T-helper 1 cell treated with Interleukin-12 subunit alpha and Interleukin-12 subunit beta and Interleukin-4 antibody, amounts not matched to agents 30 μg/mL and 1 μg/mL, for 36 hours (primary cell): Measurements from ENCODE around the gene LAMC2.
"Not testable (repeated sequence)": the region's sequence is repeated elsewhere in the genome, so short reads cannot be mapped to it uniquely, and the experiment has no call there.

Experiments used
- H3K27ac Mint-ChIP-seq: one replicate; pipeline ENCODE4 v1.8.0; 2021; ENCODE audit warnings: mild to moderate bottlenecking, mixed read lengths
- H3K27me3 Mint-ChIP-seq: one replicate; pipeline ENCODE4 v1.8.0; 2021; ENCODE audit warnings: low read depth, mixed read lengths
- H3K36me3 Mint-ChIP-seq: one replicate; pipeline ENCODE4 v1.8.0; 2021; ENCODE audit warnings: low read depth, mixed read lengths
- H3K4me1 Mint-ChIP-seq: one replicate; pipeline ENCODE4 v1.8.0; 2021; ENCODE audit warnings: low read depth, mixed read lengths
- H3K4me3 Mint-ChIP-seq: one replicate; pipeline ENCODE4 v1.8.0; 2021; ENCODE audit warnings: mild to moderate bottlenecking, moderate library complexity, mixed read lengths
- H3K9me3 Mint-ChIP-seq: one replicate; pipeline ENCODE4 v1.8.0; 2021; ENCODE audit warnings: mixed read lengths

Gene LAMC2

DNA sequence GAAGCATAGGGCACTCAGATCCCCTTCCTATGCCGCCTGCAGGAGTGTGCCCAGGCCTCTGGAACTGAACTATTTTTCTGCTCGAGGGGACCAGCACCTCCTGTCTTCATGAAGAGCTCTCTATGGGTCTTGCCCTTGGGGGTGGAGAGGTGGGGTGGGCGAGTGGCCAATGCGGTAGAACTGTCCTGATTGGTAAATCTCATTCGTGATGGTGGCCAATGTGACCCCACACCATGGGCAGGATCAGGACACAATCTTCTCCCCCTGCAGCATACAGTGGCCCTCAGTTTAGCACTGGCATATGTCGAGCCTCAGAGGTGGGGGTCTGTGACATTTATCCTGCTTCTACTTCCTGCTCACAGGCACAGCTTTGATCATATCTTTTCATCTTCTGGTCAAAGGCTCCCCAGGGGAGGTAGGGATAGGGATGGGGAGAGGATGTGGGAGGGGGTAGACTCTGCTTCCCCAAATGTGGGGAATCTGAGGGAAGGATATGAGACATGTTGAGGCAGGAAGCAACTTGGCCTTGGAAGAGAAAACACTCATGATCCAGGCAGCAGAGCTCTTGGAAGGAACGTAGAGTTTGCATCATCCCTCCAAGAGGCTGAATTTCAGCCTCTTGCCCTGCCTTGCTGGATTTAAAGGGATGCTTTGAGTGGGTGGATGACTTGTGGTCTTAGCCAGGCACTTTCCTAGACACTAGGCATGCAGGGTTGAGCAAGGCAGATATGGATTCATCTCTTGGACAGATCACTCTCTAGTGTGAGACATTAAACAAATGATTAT, 81.8 kb downstream of the LAMC2 start:
- Mint-ChIP-seq H3K27ac (no peak overlapping the region), H3K36me3 (no peaks in the 10 kb centered on the region), H3K9me3 (no peaks in the 10 kb centered on the region), H3K27me3 (peaks cover 18% of the 10 kb centered on the region), H3K4me3 (no peak overlapping the region), H3K4me1 (no peaks in the 10 kb centered on the region)

DNA sequence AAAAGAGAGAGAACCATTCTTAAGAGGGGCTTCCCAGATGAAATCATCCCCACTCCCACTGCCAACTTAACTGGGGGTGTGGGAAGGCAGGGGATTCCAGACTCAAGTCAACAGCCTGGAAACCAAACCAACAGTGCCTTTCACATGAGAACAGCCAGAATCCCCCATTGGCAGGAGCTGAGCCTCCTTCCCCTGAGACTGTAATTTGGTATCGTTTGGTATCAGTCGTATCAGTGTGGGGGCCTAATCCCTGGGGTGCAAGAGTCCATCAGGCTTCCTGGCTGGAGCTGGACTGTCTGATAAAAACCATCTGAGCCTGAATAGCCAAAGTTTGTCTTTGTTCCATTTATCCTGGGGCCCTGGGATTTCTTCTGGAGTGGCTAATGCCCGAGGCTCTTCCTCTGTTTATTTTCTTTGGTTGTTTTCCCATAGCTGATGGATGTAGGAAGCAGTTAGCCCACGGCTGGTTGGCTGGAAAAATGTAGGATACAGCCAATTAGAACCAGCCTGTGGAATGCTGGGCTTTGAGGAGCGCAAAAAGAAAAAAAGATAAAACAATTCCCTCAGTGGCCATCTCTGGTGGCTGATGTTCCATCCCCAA, 84.6 kb downstream of the LAMC2 start:
- H3K4me1 Mint-ChIP-seq, result no peaks in the 10 kb centered on the region
- H3K27ac Mint-ChIP-seq, result no peak overlapping the region
- peaks cover 8% of the 10 kb centered on the region for H3K27me3 Mint-ChIP-seq
- H3K36me3 Mint-ChIP-seq, result no peaks in the 10 kb centered on the region
- no peak overlapping the region for H3K4me3 Mint-ChIP-seq
- H3K9me3 Mint-ChIP-seq, result no peaks in the 10 kb centered on the region

DNA sequence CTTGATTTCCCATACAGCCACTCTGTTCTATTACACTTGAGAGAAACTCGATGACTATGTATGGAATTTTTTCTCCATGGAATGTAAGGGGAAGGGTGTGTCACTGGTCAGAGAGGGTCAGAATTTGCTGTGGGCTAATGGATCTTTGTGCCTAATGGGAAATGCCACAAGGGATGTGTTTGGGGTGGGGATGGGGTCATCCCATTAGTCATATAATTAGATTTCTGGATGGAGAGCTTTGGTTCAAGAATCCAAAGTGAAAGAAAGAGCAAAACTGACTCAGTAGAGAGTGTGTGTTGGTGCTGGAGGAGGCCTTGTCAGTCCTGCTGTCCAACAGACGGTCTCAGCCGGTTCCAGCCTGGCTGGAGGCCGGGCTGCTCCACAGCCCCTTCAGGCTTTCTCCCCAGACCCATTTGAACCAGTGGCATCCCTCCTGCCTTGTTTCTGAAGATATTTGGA, 86.4 kb downstream of the LAMC2 start:
- H3K27ac Mint-ChIP-seq, result no peak overlapping the region
- H3K27me3 Mint-ChIP-seq, result peaks cover 4% of the 10 kb centered on the region
- no peaks in the 10 kb centered on the region for H3K4me1 Mint-ChIP-seq
- no peaks in the 10 kb centered on the region for H3K9me3 Mint-ChIP-seq
- no peaks in the 10 kb centered on the region for H3K36me3 Mint-ChIP-seq
- no peak overlapping the region for H3K4me3 Mint-ChIP-seq

DNA sequence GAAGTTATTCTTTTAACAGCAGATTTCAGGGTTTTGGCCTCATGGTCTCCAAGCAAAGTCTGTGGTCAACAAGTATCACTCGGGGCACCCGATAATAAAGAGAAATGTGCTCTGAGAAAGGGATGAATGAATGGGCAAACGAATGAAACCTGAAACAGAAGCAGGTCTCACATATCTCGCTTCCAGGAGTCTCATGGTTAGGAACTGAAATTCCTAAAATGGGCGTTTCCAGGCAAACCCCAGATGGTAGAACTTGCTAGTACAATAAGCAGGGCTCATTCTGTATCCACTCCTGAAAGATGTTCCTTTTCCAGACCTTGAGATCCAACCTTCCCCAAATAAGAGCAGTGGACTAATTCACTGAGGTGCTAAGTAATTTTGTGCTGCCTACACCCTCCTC, 87.2 kb downstream of the LAMC2 start:
- Mint-ChIP-seq H3K4me3 (no peak overlapping the region), H3K36me3 (no peaks in the 10 kb centered on the region), H3K9me3 (no peaks in the 10 kb centered on the region), H3K4me1 (peaks cover 2% of the 10 kb centered on the region), H3K27me3 (peaks cover 4% of the 10 kb centered on the region), H3K27ac (no peak overlapping the region)

DNA sequence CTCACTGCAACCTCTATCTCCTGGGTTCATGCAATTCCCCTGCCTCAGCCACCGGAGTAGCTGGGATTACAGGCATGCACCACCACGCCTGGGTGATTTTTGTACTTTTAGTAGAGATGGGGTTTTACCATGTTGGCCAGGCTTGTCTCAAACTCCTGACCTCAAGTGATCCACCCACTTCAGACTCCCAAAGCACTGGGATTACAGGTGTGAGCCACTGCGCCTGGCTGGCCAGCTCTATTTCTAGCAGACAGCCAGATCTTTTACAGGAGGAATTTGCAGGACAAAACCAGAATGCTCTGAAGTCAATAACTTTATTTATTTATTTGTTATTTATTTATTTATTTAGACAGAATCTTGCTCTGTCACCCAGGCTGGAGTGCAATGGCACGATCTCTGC, 87.9 kb downstream of the LAMC2 start:
- H3K9me3 Mint-ChIP-seq, H3K4me1 Mint-ChIP-seq: not testable (repeated sequence)

DNA sequence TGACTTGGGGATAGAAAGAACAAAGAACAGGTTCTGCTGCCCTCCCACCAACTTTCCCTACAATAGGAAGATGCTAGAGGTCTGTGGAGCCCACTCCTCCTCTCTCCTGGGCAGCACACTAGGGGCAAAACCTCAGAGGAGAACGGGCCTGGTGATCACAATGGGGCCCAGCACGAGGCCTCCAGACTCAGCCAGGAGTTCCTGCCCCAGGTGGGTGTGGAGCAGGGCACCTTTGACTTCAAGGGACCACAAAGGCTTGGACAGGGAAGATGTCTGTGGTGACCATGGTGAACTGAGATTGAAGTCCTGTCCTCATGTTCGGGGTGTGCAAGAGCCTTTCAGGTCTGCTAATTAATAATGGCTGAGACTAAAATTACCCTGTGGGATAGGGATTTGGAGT, 88.8 kb downstream of the LAMC2 start:
- Mint-ChIP-seq H3K4me1 (peaks cover 11% of the 10 kb centered on the region), H3K27ac (no peak overlapping the region), H3K36me3 (no peaks in the 10 kb centered on the region), H3K4me3 (no peak overlapping the region), H3K9me3 (no peaks in the 10 kb centered on the region), H3K27me3 (peaks cover 4% of the 10 kb centered on the region)

More for the DNA sequence above, 87.9 kb downstream of the LAMC2 start:
- not testable (repeated sequence) for H3K4me3 Mint-ChIP-seq, H3K36me3 Mint-ChIP-seq, H3K27me3 Mint-ChIP-seq, H3K27ac Mint-ChIP-seq

DNA sequence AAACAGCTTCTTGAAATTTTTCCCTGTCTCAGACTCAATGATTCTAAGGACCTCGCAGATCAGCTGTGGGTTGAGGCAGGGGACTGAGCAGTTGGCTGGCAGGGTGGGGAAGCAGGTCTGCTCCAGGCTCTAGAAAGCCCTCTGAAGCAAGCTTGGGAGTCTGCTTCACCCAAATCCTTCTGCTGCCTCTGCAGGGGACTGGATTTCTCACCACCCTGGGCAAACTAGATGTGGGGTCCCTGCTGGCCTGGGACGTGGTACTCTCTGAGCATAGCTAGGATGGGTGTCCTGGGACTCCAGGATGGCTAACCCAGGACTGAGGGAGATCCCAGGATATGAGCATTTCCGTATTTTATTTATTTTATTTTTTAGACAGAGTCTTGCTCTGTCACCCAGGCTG, 89.3 kb downstream of the LAMC2 start:
- Mint-ChIP-seq H3K27me3 (peaks cover 4% of the 10 kb centered on the region), H3K4me3 (no peak overlapping the region), H3K27ac (no peak overlapping the region), H3K9me3 (no peaks in the 10 kb centered on the region), H3K4me1 (peaks cover 11% of the 10 kb centered on the region), H3K36me3 (no peaks in the 10 kb centered on the region)

DNA sequence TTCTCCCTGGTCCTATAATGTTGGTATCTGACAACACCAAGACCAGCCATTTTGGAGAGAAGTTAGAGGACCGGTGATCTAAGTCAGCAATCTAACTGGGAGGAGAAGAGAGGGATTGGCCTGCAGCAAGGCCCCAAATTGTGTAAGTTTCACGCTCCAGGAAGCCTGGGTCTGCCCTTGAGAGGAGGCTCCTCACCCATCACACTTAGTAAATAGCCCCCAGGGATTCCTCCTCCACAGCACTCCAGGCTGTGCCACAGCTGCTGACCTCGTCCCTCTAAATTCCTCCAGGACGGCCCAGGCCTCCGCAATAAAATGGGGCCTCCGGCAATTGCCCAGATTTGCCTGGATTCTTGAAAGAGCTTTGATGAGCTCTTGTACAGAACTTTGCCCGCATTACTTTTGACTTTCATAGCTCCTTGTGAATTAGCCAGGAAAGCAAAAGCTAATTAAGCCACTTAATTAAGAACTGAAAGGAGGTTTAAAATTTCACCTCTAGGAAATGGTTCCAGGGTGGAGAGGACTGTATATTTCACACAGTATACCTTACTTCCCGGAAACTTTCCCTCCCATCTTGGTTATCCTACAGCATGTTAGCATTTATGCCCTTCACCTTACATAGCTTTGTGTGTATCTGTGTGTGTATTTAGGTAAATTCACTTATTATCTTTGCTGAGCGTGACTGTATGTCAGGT, 90.5 kb downstream of the LAMC2 start:
- Mint-ChIP-seq H3K4me3 (no peak overlapping the region), H3K4me1 (peaks cover 11% of the 10 kb centered on the region), H3K27ac (no peak overlapping the region), H3K36me3 (no peaks in the 10 kb centered on the region), H3K27me3 (no peaks in the 10 kb centered on the region), H3K9me3 (no peaks in the 10 kb centered on the region)

DNA sequence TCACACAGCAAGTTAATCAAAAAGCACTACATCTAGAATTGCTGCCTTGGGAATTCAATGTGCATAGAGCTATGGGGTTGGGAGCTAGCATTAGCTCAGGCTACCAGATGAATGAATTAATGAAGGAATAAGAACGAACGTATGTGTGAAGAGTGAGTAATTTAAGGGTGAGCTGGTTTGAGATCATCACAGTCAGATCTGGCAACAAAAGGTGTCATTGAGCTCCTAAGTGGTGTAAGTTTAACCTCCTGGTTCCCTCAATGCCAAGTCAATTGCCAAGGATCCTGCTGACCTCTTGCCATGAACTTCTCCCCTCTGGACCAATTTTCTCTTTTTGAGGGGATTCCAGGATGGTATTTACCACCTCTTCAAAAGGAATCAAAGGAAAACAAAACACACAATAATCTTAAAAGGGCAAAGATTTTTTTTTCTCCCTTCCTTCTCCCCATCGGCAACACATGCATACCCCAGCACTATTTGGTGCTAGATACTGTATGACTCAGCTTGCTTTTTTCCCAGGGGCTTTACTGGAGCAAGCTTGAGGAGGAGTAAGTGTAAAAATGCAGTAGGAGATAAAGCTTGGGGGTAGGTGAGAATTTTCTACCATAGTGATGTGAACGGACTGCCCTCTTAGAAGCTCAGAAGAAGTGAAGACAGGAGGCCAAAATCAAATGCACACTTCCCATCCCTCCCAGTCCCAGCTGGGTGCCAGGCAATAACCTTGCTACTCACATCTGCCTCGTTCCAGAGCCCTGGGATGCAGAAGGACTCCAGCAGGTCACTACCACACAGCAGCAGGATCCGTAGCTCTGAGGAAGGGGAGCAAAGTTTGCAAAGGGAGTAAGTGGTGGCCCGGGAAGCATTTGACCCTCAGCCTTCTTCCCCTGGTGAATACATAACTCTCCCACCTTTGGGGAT, 92.0 kb downstream of the LAMC2 start:
- no peaks in the 10 kb centered on the region for H3K9me3 Mint-ChIP-seq
- H3K4me1 Mint-ChIP-seq, result peaks cover 11% of the 10 kb centered on the region
- H3K4me3 Mint-ChIP-seq, result no peak overlapping the region
- H3K36me3 Mint-ChIP-seq, result no peaks in the 10 kb centered on the region
- H3K27me3 Mint-ChIP-seq, result no peaks in the 10 kb centered on the region
- H3K27ac Mint-ChIP-seq, result no peak overlapping the region

DNA sequence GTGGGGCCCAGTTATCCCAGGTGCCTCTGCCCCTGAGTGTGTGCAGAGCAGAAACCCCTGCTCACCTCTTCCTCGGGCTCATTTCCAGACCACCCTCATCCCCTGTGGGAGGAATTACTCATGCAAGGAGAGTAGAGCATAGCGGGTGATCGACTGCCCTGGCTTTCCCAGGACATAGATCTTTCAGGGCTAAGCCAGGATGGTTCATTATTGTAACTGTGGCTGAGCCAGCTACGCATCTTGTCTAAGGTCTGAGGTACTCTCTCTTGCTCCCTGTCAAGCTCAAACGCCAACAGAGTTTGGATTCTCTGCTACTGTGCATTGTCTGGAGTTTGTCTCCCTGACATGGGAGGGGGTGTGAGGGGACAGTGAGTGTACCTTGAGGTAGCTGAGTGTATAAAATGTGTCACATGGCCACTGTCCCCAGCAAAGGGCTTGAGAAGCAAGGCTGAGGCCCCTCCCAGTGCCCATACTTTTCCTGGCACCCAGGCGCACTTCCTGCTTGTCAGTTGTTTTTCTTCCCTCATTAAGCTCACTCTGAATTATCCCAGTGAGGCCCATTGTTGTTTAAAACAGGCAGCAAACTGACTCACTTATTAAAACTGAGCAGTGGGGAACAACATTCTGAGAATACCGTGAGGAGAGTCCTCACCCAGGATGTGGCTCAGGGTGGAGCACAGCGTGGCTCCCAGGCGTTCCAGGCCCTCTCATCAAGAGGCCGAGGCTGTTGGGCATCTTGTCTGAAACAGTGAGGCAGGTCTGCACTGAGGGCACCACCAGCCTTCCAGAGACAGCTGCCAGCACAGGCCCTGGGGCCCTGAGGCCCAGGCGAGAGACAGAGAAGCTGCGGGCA, 92.9 kb downstream of the LAMC2 start:
- Mint-ChIP-seq H3K27me3 (no peaks in the 10 kb centered on the region), H3K9me3 (no peaks in the 10 kb centered on the region), H3K27ac (peak overlapping the region; percentile 29), H3K36me3 (no peaks in the 10 kb centered on the region), H3K4me1 (peaks cover 11% of the 10 kb centered on the region), H3K4me3 (no peak overlapping the region)

DNA sequence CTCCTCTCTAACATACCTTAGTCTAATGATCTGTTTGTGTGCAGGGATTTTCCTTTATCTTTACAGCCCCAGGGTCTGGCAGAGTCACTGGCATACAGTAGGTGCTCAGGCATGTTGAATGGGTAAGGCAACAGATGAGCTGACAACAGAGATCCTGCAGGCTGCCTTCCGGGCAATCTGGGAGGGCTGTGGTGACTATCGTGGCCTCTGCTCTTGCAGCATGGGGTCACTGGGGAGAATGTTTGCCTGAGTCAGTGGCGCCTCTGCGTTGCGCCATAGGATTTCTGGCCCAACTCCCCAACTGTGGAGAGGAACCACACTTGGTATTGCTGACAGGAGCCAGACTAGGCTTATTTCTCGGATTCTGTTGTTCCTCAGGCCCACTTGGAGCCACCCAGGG, 93.8 kb downstream of the LAMC2 start:
- Mint-ChIP-seq H3K27ac (no peak overlapping the region), H3K4me3 (no peak overlapping the region), H3K27me3 (peaks cover 6% of the 10 kb centered on the region), H3K9me3 (no peaks in the 10 kb centered on the region), H3K36me3 (no peaks in the 10 kb centered on the region), H3K4me1 (peaks cover 11% of the 10 kb centered on the region)

DNA sequence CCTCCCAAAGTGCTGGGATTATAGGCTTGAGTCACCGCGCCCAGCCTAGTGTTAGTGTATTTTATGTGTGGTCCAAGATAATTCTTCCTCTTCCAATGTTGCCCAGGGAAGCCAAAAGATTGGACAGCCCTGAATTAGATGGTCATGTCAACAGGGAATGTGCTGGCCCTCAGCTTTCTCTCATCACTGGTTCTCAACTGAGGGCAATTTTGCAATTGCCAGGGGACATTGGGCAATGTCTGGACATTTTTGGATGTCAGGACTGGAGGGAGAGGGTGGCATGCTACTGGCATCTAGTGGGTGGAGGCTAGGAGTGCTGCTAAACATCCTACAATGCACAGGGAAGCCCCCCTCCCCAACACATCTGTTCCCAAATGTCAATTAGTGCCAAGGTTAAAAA, 95.0 kb downstream of the LAMC2 start:
- H3K9me3 Mint-ChIP-seq, result no peaks in the 10 kb centered on the region
- H3K27ac Mint-ChIP-seq, result no peak overlapping the region

DNA sequence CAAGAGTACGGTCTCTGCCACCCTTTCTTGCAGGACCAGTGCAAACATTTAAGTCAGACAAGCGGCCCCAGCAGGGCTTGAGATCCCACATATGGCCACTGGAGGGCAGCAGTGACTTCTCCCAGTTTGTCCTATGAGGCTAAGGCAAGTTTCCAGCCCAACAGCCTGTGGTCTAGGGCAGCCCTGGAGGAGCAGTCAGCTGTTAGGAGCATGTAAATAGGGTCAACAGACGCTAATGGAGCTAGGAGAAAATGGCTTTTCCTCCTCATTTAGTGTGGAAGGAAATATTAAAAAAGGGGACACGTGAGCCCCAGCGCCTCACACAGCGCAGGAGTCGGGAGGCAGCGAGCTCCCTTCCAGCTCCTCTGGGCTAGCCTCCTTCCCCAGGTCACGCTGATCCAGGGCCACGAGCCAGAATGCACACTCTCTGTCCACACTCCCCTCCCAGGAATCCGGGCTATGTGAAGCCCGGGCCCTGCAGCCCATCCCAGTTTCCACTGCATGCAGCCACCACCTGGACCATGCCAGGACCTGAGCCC, 95.6 kb downstream of the LAMC2 start:
- peaks cover 11% of the 10 kb centered on the region for H3K4me1 Mint-ChIP-seq
- H3K4me3 Mint-ChIP-seq, result no peak overlapping the region
- H3K27me3 Mint-ChIP-seq, result peaks cover 8% of the 10 kb centered on the region
- no peaks in the 10 kb centered on the region for H3K36me3 Mint-ChIP-seq
- no peaks in the 10 kb centered on the region for H3K9me3 Mint-ChIP-seq
- H3K27ac Mint-ChIP-seq, result no peak overlapping the region

More for the DNA sequence above, 95.0 kb downstream of the LAMC2 start:
- no peaks in the 10 kb centered on the region for H3K36me3 Mint-ChIP-seq
- H3K4me3 Mint-ChIP-seq, result no peak overlapping the region
- peaks cover 6% of the 10 kb centered on the region for H3K27me3 Mint-ChIP-seq
- peaks cover 11% of the 10 kb centered on the region for H3K4me1 Mint-ChIP-seq
